ENCODE measurements around the gene LELP1.

LELP1 gene

DNA sequence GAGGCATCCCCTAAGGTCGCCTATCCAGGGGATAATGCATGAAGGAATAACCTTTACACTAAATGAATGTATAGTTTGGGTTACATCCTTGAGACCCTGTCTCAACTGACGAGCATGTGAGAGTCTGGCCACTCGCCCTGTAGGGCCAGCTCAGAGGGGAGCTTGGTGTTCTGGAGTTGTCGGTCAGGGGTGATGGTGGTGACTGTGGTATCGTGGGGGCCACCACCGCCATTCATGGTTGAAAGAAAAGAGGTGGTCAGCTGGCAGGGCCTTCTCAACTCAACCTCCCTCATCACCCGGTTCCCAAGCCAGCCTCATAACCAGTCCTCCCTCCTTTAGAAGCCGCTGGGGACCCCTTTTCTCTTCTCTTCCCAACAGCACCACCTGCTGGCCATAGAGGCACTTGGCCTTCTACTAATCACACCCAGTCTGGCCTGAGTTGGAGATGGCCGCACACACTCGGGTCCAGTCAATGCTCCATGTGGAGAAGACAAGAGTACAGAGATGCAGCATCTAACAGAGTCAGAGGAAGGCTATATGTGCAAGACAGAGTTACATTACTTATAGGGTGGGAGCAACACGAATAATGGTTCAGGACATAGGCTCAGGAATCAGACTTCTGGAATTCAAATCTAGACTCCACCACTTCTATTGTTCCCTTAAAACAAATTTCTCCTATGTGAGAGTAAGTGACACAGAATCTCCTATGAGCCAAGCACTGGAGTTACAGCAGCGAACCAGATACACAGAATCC lies 26.0 kb downstream of the LELP1 start:
- peak; percentile 10 for DNase-seq (ENCODE audit: low spot score)

DNA sequence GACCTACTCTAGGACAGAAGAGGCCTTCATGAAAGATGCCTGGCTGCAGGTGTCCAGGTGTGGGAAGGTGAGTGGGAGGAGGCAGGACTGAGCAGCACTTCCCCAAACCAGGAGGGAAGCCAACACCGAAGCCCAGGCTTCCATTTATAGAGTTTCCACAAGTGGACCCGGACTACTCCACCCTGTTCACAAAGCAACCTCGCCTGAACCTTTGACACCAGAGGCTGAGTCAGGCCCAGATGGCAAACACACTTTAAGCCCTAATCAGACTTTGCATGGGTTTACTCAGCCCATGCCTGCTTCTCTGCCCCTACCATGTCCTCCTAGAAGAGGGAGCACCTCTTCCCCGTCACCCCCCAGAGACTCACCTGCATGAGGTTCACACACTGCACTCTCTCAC lies 28.1 kb downstream of the LELP1 start:
- no peak for DNase-seq (ENCODE audit: low spot score)

DNA sequence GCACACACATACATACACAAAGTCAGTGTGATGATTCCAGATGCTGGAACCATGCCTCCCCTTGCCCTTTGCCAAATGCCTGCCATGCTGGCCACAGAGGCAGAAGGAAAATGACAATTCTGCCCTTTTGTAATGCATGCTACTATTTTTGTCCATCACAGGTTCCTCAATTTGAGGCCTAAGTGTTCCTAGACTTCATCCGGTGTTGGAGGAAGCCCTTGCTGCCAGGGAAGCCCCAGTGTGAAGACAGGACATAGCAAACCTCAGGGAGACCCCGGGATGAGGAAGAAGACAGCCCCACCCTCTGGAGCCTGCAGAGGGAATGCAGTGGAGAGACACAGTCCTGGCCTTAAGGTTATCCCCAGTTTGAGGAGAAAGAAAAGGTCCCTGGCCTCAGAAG lies 28.6 kb downstream of the LELP1 start:
- DNase-seq (ENCODE audit: low spot score), result no peak

DNA sequence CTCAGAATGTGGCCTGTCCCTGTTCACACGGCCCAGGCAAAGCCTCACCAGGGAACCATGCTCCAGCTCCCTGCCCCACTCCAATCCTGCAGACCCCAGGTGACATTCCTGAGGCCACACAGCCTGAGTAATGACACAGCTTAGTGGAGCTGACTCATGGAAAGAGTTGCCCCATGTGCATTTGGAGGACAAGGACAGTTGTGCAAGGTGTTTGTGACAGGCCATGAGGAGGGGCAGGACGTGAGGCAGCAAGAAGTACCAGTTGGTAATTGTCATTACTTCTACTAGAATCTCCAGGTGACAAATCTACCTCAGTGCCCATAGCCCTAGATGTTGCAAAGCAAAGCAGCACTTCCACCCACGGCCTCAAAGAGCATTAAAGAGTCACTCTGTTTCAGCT lies 29.3 kb downstream of the LELP1 start:
- DNase-seq (ENCODE audit: low spot score), result no peak

DNA sequence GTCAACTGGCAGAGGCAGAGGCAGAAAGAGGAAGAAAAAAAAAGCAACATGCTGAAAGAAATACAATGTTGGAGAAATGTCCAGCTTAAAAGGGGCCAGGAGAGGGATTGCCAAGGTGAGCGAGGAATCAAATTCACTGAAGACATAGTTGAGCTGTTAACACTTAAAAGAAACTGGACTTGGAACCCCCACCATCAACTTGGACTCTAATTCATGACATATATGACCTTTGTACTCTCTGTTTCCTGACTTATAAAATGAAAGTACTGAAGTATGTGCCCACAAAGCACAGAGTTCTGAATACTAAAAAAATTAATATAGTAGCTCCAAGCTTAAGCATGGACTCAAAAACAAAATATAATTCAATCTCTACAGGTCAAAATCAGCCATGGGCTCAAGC lies 30.2 kb downstream of the LELP1 start:
- no peak for DNase-seq (ENCODE audit: low spot score)

DNA sequence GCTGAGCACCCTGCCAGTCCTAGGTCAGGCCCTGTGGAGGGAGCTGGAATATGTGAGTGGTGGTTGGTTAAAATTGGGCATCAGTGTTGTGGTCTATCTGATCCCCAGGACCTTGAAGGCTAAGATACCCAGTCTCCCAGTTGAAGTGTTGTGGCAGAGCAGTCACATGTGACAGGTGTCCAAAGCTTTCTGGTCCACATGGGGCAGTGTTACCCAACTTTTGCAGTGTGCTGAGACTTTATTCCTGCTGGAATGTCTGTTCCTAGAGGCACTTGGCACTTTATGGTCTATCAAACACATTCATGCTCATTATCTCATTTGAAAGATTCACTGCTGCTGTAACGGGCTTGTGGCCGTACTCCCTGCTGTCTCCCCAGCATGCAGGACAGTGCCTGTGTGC lies 35.3 kb downstream of the LELP1 start:
- DNase-seq (ENCODE audit: low spot score), result no peak

DNA sequence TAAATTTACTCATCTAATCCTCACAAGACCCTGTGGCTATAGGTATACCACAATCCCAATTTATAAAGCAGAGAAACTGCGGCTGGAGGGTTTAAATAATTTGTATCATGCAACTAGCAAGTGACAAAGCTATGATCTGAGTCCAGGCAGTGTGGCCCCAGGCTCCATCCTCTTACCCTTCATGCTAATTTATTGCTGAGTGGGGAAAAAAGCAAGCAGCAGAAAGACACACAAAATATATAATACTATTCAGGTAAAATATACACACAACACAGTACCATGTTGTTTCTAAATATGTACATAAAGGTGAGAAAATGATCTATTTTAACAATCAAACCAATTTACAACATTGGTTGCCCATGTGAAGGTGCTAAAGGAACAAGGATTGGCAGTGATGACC lies 38.9 kb downstream of the LELP1 start:
- no peak for DNase-seq (ENCODE audit: low spot score)

DNA sequence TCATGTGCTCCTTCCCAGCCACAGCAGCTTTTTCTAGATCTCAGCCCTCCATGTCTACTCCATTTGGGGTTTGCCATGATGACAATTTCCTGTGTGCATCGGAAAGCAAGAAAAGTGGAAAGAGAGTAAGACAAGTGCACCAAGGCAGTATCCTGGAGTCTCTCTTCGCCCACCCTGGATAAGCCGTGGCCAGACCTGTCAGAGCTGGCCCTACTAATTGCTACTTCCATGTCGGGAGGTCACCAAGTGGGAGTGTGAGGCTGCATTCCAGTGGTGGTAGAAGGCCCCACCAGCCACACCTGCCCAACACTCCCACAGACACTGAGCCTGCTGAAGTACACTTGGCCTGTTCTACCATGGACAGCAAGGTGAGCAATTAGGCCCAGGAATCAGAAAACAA lies 42.2 kb downstream of the LELP1 start:
- DNase-seq (ENCODE audit: low spot score), result no peak

DNA sequence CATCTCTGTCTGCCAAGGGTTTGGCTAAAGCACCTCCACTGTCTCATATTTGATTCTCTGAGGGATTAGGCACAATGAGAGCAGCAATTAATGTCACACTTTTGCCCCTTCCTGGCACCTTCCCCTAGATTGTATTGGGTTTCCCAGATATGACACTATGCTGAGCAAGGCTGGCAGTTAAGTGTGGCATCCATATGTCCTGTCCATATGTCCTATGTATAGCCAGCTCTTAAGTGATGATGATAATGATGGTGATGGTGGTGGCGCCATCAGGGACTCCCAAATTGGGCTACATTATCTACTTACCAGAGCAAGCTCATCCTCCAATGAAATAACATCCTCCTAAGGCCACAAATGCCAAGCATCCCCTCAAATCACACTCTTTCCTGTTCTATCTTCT lies 42.8 kb downstream of the LELP1 start:
- no peak for DNase-seq (ENCODE audit: low spot score)

DNA sequence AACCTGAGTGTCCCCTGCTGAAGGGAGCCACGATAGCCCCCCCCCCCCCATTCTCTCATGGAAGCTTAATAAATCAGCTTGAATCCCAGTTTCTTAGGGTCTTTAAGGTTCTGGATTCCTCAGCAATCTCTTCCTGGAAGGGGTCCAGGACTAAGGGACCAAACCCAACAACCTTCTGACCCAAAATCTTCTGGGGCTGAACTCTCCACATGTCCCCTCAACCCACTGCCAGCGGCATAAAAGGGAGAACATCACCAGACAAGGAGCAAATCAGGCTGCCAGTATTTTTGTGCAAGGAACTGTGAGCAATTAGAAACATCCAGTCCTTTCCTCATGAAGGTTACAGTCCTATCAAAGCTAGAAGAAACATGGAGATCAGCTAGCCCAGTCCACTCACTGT lies 43.6 kb downstream of the LELP1 start:
- DNase-seq (ENCODE audit: low spot score), result no peak

DNA sequence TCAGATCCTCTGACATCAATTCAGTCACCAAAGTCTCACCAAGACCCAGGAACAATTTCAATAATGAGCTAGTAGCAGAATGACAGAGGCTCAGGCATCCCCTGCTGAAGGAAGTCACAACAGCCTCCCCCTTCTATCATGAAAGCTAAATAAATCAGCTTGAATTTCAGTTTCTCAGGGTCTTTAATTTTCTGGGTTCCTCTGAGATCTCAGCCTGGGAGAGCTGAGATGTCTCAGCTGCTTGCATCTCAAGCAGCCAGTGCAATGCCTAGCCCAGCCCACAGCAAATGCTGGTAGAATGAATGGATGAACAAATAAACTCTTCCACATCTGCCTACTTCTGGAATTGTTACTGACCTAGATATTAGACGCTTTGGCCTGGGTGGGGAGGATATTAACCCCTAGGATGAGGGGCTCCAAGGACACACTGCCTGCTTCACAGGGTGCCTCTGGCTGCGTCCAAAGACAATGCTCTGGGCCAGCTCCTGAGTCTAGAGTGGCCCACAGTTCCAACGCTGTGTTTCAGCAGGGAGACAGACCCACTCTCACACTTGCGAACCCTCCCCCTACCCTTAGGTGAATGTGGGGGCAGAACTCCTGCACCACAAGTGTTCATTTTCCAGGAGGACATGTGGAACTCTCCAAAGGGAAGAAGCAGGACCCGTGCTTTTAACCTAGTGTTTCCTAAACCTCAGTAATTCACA lies 45.1 kb downstream of the LELP1 start:
- no peak for DNase-seq (ENCODE audit: low spot score)

DNA sequence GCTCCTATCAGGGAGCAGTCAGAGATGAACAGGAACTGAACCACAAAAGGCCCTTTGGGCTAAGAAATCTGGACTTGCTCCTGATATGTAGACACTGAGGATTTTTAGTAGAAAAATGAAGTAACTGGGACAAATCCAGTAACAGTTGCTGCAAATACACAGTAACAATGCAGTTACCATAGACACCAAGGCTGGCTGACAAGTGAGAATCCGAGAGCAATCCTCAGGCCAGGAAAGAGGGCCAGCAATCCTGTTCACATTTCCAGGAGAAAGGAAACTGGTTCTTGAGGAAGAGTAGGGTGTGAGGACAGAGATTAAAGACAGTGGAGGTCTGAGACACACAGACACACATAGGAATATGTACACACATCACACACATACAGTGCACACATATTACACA lies 46.9 kb downstream of the LELP1 start:
- no peak for DNase-seq (ENCODE audit: low spot score)

DNA sequence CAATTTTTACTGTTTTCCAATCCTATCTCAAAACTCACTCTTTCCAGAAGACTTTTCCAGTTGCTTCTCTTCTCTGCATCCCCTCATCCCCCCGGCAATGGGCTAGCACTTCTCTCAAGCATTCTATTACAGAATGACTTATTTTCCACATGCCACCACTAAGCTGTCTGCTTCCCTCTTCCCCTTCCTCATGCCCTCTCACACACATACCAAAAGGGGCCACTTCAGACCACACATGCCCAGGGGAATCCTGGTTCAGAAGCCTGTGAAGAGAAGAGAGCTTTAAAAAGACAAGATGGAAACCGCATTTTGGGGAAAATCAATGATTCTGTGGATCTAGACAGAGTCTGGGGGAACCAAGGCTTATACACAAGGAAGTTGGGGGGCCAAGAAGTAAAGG lies 47.9 kb downstream of the LELP1 start:
- DNase-seq (ENCODE audit: low spot score), result no peak

DNA sequence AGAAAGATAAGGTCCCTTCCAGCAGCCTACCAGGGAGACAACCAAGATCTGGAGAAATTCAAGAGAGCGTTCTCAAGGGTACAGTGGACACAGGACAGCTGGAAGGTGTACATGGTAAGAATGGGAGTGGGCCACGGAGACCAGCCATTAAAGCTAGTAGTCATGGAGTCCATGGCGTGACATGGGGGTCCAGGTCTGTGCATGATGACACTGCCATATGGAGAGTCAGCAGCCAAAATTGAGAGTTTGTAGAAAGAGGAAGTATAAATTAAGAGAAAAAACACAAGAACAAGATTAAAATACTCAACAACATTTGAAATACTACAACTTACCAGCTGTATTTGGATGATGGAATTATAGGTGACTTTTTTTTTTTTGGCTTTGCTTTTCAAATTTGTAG lies 48.3 kb downstream of the LELP1 start:
- DNase-seq (ENCODE audit: low spot score), result no peak

DNA sequence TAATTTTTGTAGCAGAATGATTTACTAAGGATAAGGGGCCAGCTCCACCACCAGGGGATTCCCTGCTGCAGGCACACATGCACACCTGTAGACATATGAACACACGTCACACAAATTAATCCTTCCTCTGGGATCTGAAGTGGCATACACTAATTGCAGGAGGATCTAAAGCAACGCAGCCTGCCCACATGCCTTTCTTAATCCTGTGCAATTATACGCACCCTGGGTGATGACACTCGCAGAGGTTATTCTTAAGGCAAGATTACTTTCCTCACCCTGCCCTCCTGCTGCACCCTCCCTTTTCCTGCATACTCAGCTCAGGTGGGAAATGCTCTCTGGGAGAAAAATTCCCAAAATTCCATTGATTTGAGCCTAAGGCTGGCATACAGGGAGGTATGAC lies 48.8 kb downstream of the LELP1 start:
- DNase-seq (ENCODE audit: low spot score), result no peak

DNA sequence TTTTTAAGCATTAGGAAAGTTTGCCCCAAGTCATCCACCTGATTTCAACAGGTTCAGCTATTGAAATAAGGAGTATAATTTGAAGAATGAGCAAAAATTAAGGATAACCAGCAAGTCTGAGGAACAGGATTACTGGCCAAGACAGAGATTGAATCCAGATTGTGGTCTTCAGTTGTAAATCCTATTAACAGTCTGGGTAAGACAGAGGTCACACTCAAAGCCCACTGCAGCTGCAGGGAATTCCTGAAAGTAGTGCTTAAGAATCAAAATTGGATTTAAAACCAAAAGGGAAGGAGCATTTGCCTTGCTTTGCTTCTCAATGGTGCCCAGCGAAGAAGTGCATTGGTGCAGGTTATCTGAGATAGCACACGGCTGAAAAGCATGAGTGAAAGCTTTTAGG lies 49.8 kb downstream of the LELP1 start:
- DNase-seq (ENCODE audit: low spot score), result no peak

DNA sequence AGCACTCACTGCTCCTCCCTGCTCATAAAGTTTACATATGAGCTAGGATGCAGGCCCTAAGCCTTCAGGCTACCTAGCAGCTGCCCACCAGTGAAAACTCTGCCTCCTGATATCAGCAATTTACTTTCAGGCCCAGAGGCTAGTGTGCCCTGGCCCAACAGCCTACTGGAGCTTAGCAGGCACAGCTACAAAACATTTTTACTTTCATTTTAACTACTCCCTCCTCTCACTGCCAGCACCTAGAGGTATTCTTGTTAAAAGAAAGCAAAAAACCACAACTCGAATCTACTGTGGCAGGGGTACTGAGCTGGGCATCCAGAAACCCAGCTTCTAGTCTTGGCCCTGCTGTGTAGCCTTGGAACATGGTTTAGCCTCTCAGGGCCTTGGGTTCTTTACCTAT lies 50.5 kb downstream of the LELP1 start:
- DNase-seq (ENCODE audit: low spot score), result no peak

Measured in hematopoietic multipotent progenitor cell treated with erythropoietin and hydrocortisone succinate and interleukin-3 and kit ligand, for 15 days (in vitro differentiated cells).